ENCODE data around the gene PTOV1. TPM values are rescaled to one million over a fixed set of nuclear protein-coding genes. Genes with fewer than 3 reads are reported as not detected.

The PTOV1 gene
- total RNA-seq, 5 donors from 2014 or later (not counting 1 experiment from before 2014, with no cell fraction given), result 149 to 165 (median 156) TPM

- Histone ChIP-seq H3K27ac (ENCODE audit: low read length) (peak within 1 kb of the TSS; percentile 99), H3K4me3 (ENCODE audit: control insufficient read depth in 1 of 2, extremely low read depth in 1 of 2, low read length in 1 of 2) (peak within 1 kb of the TSS; percentile 75 to 97), H3K4me1 (ENCODE audit: control insufficient read depth in 1 of 2, extremely low read depth in 1 of 2, insufficient read depth in 2 of 2, low read length in 2 of 2) (peaks cover 10 to 29% of the 10 kb centered on the region in 2 experiments), H3K36me3 (ENCODE audit: control insufficient read depth in 2 of 2, extremely low read depth in 1 of 2, insufficient read depth in 1 of 2, low read length in 1 of 2) (peaks cover 12 to 29% of the 10 kb centered on the region in 2 donors), H3K27me3 (replicated peaks in 1 of 2; ENCODE audit: control insufficient read depth in 2 of 2, extremely low read depth in 1 of 2, insufficient read depth in 2 of 2, low read length in 1 of 2) (no peaks in the 10 kb centered on the region), H3K9me3 (no peaks in the 10 kb centered on the region)
- H3K36me3 Mint-ChIP-seq, result peaks cover 17% of the 10 kb centered on the region
- ATAC-seq (replicated peaks in 1 of 4) (peak; percentile 64 to 67 (median 66)), DNase-seq (peak; percentile 94 to 100 (median 98))
- no peaks in the 10 kb centered on the region for H3K27me3 Mint-ChIP-seq
- H3K27ac Mint-ChIP-seq, result no peak within 1 kb of the TSS
- ChIA-PET CTCF (no interaction called here), POLR2A (interaction anchor here in 1 of 2 donors (1.1 kb wide), 1 partner anchor 9 kb away, joined by 6 read pairs; the partner anchor contains the start of gene PNKP)
- H3K4me3 Mint-ChIP-seq, result no peak within 1 kb of the TSS
- H3K9me3 Mint-ChIP-seq, result no peaks in the 10 kb centered on the region
- under 1% methylated on average over 47 of the region's 61 CpGs for WGBS (ENCODE audit: insufficient coverage)
- peaks cover 24 to 32% (median 30%) of the 10 kb centered on the region in 3 donors for H3K4me1 Mint-ChIP-seq
Observed at GRCh38 chr19:49877020-49877878, 26.3 kb downstream of the PTOV1 start, which contains the start of the genes AKT1S1 and TBC1D17. Gene AKT1S1 (minus strand): TSS chr19:49877355. CDS start chr19:49873295, 4,060 bp downstream. Gene TBC1D17 (plus strand): TSS chr19:49877702. CDS start chr19:49877724, 22 bp downstream.

DNA sequence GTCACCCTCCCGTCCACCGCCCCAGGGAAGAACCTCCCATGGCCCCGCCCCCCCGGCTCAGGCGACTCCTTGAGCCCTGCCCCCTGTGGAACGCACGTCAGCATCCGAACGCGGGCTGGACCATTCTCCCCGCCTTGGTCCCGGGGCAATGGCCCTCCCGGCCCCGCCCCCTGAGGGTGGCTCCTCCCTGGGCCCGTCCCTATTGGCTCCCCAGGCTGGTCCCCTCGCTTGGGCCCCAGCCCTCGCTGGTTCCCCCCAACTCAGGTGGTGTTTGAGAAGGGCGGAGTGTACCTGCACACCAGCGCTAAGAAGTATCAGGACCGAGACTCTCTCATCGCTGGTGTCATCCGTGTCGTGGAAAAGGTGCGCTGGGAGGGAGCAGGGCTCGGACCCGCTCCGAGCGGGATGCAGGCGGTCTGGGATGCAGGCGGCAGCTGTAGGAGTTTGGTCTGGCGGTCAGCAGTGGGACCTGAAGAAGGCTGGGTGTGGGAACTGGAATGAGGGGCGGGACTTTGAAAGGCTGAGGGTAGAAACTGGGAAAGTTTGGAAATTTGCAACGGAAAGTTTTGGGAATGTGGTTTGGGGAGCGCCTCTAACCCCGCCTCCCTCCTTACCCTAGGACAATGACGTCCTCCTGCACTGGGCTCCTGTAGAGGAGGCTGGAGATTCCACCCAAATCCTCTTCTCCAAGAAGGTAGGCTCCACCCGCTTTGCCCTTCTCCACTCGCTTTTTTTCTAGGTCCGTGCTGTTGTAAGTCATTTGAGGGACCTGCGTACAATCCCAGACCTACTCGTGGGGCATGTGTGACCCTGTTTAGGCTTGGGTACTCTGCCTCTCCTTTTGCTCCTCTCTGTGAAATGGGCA is 27.2 kb downstream of the PTOV1 start:
- DNase-seq, result peak in 34 of 35 experiments; percentile 92 to 99 (median 97)
- Histone ChIP-seq H3K27ac (ENCODE audit: low read length) (peak overlapping the region; percentile 99), H3K4me3 (ENCODE audit: control insufficient read depth in 1 of 2, extremely low read depth in 1 of 2, low read length in 1 of 2) (peak overlapping the region; percentile 68 to 75), H3K36me3 (ENCODE audit: control insufficient read depth in 2 of 2, extremely low read depth in 1 of 2, insufficient read depth in 1 of 2, low read length in 1 of 2) (peaks cover 17 to 38% of the 10 kb centered on the region in 2 donors), H3K27me3 (replicated peaks in 1 of 2; ENCODE audit: control insufficient read depth in 2 of 2, extremely low read depth in 1 of 2, insufficient read depth in 2 of 2, low read length in 1 of 2) (no peaks in the 10 kb centered on the region), H3K9me3 (no peaks in the 10 kb centered on the region), H3K4me1 (ENCODE audit: control insufficient read depth in 1 of 2, extremely low read depth in 1 of 2, insufficient read depth in 2 of 2, low read length in 2 of 2) (peaks cover 10 to 29% of the 10 kb centered on the region in 2 experiments)
- peak; percentile 61 to 67 (median 64) for ATAC-seq (replicated peaks in 1 of 4)
- Mint-ChIP-seq H3K9me3 (no peaks in the 10 kb centered on the region), H3K27ac (no peak overlapping the region), H3K4me1 (peaks cover 24 to 32% (median 28%) of the 10 kb centered on the region in 3 donors), H3K36me3 (peaks cover 19% of the 10 kb centered on the region), H3K4me3 (no peak overlapping the region), H3K27me3 (no peaks in the 10 kb centered on the region)
- ChIA-PET CTCF (no interaction called here), POLR2A (interaction anchor here in 1 of 2 donors (1.1 kb wide), 1 partner anchor 10 kb away, joined by 6 read pairs; the partner anchor contains the start of gene PNKP)
- WGBS (ENCODE audit: insufficient coverage), result 9% methylated on average over 30 of the region's 41 CpGs

DNA sequence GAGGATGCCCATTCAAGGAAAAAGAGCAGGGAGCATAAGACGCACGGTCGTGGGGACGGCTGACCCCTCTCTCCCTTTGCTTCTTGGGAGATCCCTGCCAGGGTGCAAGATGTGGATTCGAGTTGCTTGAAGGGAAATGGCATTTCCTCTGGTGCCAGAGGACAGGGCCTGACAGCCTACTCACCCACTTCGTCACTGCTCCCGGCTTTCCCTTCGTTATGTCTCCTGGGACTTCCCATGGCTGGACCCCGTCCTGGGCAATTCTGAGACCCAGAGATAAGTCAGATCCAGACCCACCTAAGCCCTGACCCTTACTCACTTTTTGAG is 27.7 kb downstream of the PTOV1 start:
- no peak overlapping the region for H3K4me3 ChIP-seq (ENCODE audit: control insufficient read depth in 1 of 2, extremely low read depth in 1 of 2, low read length in 1 of 2)
- Mint-ChIP-seq H3K27me3 (no peaks in the 10 kb centered on the region), H3K27ac (no peak overlapping the region), H3K9me3 (no peaks in the 10 kb centered on the region), H3K4me3 (peak overlapping the region in 1 of 3 donors; percentile 54), H3K36me3 (peaks cover 25% of the 10 kb centered on the region), H3K4me1 (peaks cover 24 to 32% (median 28%) of the 10 kb centered on the region in 3 donors)
- 98% methylated on average over 4 of the region's 9 CpGs for WGBS (ENCODE audit: insufficient coverage)
- ChIA-PET POLR2A (no interaction called here), CTCF (no interaction called here)
- H3K9me3 ChIP-seq, result no peaks in the 10 kb centered on the region
- ATAC-seq (replicated peaks in 1 of 4), result no peak
- H3K27me3 ChIP-seq (replicated peaks in 1 of 2; ENCODE audit: control insufficient read depth in 2 of 2, extremely low read depth in 1 of 2, insufficient read depth in 2 of 2, low read length in 1 of 2), result no peaks in the 10 kb centered on the region
- H3K4me1 ChIP-seq (ENCODE audit: control insufficient read depth in 1 of 2, extremely low read depth in 1 of 2, insufficient read depth in 2 of 2, low read length in 2 of 2), result peaks cover 10 to 29% of the 10 kb centered on the region in 2 experiments
- H3K36me3 ChIP-seq (ENCODE audit: control insufficient read depth in 2 of 2, extremely low read depth in 1 of 2, insufficient read depth in 1 of 2, low read length in 1 of 2), result peaks cover 17 to 44% of the 10 kb centered on the region in 2 donors
- H3K27ac ChIP-seq (ENCODE audit: low read length), result peak overlapping the region; percentile 99
- no peak for DNase-seq

DNA sequence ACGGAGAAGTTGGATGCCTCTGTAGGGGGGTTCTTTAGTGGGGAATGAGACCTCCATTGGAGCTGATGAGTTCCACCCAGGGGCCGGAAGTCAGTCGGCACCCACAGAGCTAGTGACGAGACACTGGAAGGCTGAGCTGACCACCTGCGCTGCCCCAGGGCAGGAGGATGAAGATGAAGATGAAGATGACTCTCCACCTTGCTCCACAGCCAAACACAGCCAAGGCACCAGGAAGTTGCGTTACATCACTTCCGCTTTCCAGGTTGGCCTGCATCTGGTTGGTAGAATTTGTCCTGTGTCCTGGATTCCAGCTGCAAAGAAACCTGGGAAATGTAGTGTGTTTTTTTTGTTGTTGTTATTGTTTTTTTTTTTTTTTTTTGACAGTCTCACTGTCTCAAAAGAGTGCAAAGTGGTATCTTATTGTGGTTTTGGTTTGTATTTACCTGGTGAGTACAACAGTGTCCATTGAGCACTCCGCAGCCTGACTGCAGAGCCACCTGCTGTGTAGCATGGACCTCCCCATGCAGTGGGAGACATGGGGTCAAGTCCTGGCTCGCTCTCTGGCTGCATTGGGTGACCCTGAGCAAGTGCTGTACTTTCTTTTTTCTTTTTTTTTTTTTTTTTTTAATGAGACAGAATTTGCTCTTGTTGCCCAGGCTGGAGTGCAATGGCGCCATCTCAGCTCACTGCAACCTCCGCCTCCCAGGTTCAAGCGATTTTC is 28.4 kb downstream of the PTOV1 start:
- CTCF ChIA-PET, result no interaction called here
- POLR2A ChIA-PET, result interaction anchor here in 1 of 2 donors (0.6 to 0.7 kb wide), 2 partner anchors 48 to 171 kb away, joined by 3 to 10 read pairs; no protein-coding TSS in a partner anchor
- 92% methylated on average over 3 of the region's 12 CpGs for WGBS (ENCODE audit: insufficient coverage)
- Histone ChIP-seq H3K4me1 (ENCODE audit: control insufficient read depth in 1 of 2, extremely low read depth in 1 of 2, insufficient read depth in 2 of 2, low read length in 2 of 2) (peaks cover 10 to 29% of the 10 kb centered on the region in 2 experiments), H3K27me3 (replicated peaks in 1 of 2; ENCODE audit: control insufficient read depth in 2 of 2, extremely low read depth in 1 of 2, insufficient read depth in 2 of 2, low read length in 1 of 2) (no peaks in the 10 kb centered on the region), H3K4me3 (ENCODE audit: control insufficient read depth in 1 of 2, extremely low read depth in 1 of 2, low read length in 1 of 2) (no peak overlapping the region), H3K36me3 (ENCODE audit: control insufficient read depth in 2 of 2, extremely low read depth in 1 of 2, insufficient read depth in 1 of 2, low read length in 1 of 2) (peaks cover 22 to 51% of the 10 kb centered on the region in 2 donors), H3K9me3 (no peaks in the 10 kb centered on the region), H3K27ac (ENCODE audit: low read length) (no peak overlapping the region)
- DNase-seq (no peak), ATAC-seq (replicated peaks in 1 of 4) (no peak)
- H3K36me3 Mint-ChIP-seq, result peaks cover 28% of the 10 kb centered on the region
- H3K27ac Mint-ChIP-seq, result no peak overlapping the region
- H3K9me3 Mint-ChIP-seq, result no peaks in the 10 kb centered on the region
- H3K4me3 Mint-ChIP-seq, result peak overlapping the region in 2 of 3 donors; percentile 21 to 54
- H3K27me3 Mint-ChIP-seq, result no peaks in the 10 kb centered on the region
- H3K4me1 Mint-ChIP-seq, result peaks cover 24 to 31% (median 28%) of the 10 kb centered on the region in 3 donors

DNA sequence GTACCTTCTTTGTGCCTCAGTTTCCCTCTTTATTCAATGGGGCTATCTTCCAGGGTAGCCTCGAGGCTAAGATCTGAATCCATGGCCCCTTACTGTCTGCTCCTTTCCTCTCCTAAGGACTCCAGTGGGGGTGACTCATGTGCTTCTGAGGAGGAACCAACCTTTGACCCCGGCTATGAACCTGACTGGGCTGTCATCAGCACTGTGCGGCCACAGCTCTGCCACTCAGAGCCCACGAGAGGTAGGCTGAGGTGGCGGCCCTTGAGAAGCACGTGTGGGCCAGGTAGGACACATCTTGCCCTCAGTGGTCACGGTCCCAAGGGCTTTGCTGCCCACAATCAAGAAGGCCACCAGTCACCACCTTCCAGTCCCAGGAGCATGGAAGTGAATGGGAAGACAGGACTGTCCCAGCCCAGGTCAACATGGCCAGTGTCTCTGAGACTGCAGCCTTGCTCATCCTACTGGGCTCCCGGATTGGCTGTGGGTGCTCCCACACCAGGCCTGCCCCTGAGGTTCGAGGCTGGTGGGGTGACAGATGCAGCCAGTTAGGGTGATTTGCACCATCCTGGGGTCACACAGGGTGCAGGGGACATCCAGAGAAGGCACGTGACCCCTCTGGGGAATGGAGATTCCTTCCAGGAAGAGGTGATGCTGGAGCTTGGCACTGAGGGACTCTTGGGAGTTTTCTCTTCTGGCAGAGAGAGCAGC is 29.4 kb downstream of the PTOV1 start:
- ATAC-seq (replicated peaks in 1 of 4), result no peak
- H3K9me3 ChIP-seq, result no peaks in the 10 kb centered on the region
- no peak overlapping the region for H3K27ac ChIP-seq (ENCODE audit: low read length)
- WGBS (ENCODE audit: insufficient coverage), result 87% methylated on average over 7 of the region's 10 CpGs
- peaks cover 35% of the 10 kb centered on the region for H3K36me3 Mint-ChIP-seq
- H3K9me3 Mint-ChIP-seq, result no peaks in the 10 kb centered on the region
- H3K27ac Mint-ChIP-seq, result no peak overlapping the region
- peaks cover 28 to 57% of the 10 kb centered on the region in 2 donors for H3K36me3 ChIP-seq (ENCODE audit: control insufficient read depth in 2 of 2, extremely low read depth in 1 of 2, insufficient read depth in 1 of 2, low read length in 1 of 2)
- POLR2A ChIA-PET, result interaction anchor here in 1 of 2 donors (0.7 kb wide), 1 partner anchor 170 kb away, joined by 10 read pairs; no protein-coding TSS in a partner anchor
- H3K4me1 ChIP-seq (ENCODE audit: control insufficient read depth in 1 of 2, extremely low read depth in 1 of 2, insufficient read depth in 2 of 2, low read length in 2 of 2), result peaks cover 10 to 26% of the 10 kb centered on the region in 2 experiments
- peaks cover 23 to 26% (median 25%) of the 10 kb centered on the region in 3 donors for H3K4me1 Mint-ChIP-seq
- H3K4me3 ChIP-seq (ENCODE audit: control insufficient read depth in 1 of 2, extremely low read depth in 1 of 2, low read length in 1 of 2), result no peak overlapping the region
- H3K27me3 ChIP-seq (replicated peaks in 1 of 2; ENCODE audit: control insufficient read depth in 2 of 2, extremely low read depth in 1 of 2, insufficient read depth in 2 of 2, low read length in 1 of 2), result no peaks in the 10 kb centered on the region
- CTCF ChIA-PET, result no interaction called here
- DNase-seq, result no peak
- no peak overlapping the region for H3K4me3 Mint-ChIP-seq
- no peaks in the 10 kb centered on the region for H3K27me3 Mint-ChIP-seq

All from T-cell (primary cell).